SK-N-SH treated with all-trans-retinoic acid at 6 μM for 48 hours (cell line): ENCODE results near the gene ERGIC1.

Experiments used
- ARNTL ChIP-seq: fragments of 450-650 bp; formaldehyde crosslinking; IDR thresholded peaks from 2 replicates; pipeline ENCODE4 v1.5.0; 2020; ENCODE audit warnings: low read depth, mild to moderate bottlenecking, moderate library complexity, borderline replicate concordance
- CSDC2 ChIP-seq: fragments of 250-450 bp; sonication (Bioruptor Pico); IDR thresholded peaks from 2 replicates; pipeline ENCODE4 v1.5.0; 2020; ENCODE audit warnings: mild to moderate bottlenecking, moderate library complexity
- PPARA ChIP-seq: fragments of 250-450 bp; sonication (Bioruptor Pico); IDR thresholded peaks from 2 replicates; pipeline ENCODE4 v1.5.0; 2020; ENCODE audit warnings: mild to moderate bottlenecking, borderline replicate concordance
- ZFP3 ChIP-seq: fragments of 250-450 bp; sonication (Bioruptor Pico); IDR thresholded peaks from 2 replicates; pipeline ENCODE4 v1.5.0; 2020; ENCODE audit warnings: mild to moderate bottlenecking, moderate library complexity
- ZFP30 ChIP-seq: fragments of 450-650 bp; formaldehyde crosslinking; IDR thresholded peaks from 2 replicates; pipeline ENCODE4 v1.5.0; 2022; ENCODE audit warnings: mild to moderate bottlenecking, moderate library complexity
- ZNF565 ChIP-seq: fragments of 450-650 bp; formaldehyde crosslinking; conservative IDR thresholded peaks from 2 replicates; pipeline ENCODE4 v1.5.0; 2020; ENCODE audit warnings: low read depth, mild to moderate bottlenecking, moderate library complexity
- TF ChIP-seq, protein P1 (sequence below): fragments of 250-450 bp; sonication (Bioruptor Pico); IDR thresholded peaks from 2 replicates; pipeline ENCODE4 v1.5.1; 2020; ENCODE audit warnings: low read depth, mild to moderate bottlenecking, moderate library complexity
- TF ChIP-seq, protein P2 (sequence below): fragments of 250-450 bp; sonication (Bioruptor Pico); IDR thresholded peaks from 2 replicates; pipeline ENCODE4 v1.8.0; 2020; ENCODE audit warnings: mild to moderate bottlenecking, moderate library complexity, borderline replicate concordance

DNA sequence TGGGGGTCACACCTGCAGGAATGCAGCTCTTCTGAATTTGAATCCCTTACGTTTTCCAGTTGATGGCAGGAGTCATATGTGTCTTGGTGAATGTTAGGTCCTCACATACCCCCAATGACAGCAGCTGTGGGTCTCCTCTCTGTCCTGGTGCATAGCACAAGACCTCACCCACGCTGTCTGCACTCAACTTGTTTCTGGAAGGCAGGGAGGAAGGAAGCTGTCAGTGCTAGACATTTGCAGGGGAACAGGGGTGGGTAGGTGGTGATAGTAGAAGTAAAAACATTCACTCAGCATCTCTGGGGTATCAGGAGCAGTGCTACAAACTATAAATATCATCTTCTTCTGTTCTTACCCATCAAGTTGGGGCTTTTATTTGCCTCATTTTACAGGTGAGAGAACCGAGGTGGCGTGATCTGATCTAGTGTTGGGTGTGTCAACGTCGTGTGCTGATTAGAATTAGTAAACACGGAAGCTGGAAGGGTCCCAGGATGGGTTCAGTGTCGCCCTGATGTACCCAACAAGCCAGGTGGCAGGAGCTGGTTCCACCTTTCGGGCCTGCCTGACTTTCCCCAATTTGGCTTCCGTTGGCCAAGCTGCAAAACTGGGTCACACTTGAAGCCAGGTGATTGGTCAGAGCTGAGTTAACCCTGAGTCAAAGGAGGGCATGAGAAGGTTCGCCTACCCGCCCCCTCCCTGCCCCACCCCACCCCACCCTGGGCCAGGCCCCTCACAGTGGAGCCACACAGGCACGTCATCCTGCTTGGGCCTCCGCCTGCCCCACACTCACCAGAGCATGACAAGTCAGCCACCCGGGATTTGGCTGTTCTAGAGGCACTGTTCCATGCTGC, 15.8 kb downstream of the ERGIC1 start:
- TF ChIP-seq PPARA (no peak), ZFP30 (no peak), ZNF565 (no peak), ZFP3 (no peak), CSDC2 (CRISPR knock-in tag) (no peak), ARNTL (CRISPR knock-in tag) (no peak)
- TF ChIP-seq, protein P1, sequence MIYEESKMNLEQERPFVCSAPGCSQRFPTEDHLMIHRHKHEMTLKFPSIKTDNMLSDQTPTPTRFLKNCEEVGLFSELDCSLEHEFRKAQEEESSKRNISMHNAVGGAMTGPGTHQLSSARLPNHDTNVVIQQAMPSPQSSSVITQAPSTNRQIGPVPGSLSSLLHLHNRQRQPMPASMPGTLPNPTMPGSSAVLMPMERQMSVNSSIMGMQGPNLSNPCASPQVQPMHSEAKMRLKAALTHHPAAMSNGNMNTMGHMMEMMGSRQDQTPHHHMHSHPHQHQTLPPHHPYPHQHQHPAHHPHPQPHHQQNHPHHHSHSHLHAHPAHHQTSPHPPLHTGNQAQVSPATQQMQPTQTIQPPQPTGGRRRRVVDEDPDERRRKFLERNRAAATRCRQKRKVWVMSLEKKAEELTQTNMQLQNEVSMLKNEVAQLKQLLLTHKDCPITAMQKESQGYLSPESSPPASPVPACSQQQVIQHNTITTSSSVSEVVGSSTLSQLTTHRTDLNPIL (CRISPR knock-in tag), result no peak
- TF ChIP-seq, protein P2, sequence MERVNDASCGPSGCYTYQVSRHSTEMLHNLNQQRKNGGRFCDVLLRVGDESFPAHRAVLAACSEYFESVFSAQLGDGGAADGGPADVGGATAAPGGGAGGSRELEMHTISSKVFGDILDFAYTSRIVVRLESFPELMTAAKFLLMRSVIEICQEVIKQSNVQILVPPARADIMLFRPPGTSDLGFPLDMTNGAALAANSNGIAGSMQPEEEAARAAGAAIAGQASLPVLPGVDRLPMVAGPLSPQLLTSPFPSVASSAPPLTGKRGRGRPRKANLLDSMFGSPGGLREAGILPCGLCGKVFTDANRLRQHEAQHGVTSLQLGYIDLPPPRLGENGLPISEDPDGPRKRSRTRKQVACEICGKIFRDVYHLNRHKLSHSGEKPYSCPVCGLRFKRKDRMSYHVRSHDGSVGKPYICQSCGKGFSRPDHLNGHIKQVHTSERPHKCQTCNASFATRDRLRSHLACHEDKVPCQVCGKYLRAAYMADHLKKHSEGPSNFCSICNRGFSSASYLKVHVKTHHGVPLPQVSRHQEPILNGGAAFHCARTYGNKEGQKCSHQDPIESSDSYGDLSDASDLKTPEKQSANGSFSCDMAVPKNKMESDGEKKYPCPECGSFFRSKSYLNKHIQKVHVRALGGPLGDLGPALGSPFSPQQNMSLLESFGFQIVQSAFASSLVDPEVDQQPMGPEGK (CRISPR knock-in tag), result no peak
